HCT116 (cell line): ENCODE data around the gene LRBA.

Source experiments
- CEBPB ChIP-seq: IDR thresholded peaks from 2 replicates; pipeline ENCODE4 v1.6.1; 2012; ENCODE audit warnings: low read depth
- POLR2A ChIP-seq: IDR thresholded peaks from 2 replicates; pipeline ENCODE4 v1.7.0; 2011; ENCODE audit warnings: borderline replicate concordance; ENCODE audit not compliant: insufficient read depth, insufficient read length; ENCODE audit errors: extremely low read depth
- POLR2AphosphoS5 ChIP-seq: IDR thresholded peaks from 2 replicates; pipeline ENCODE4 v1.6.1; 2011; ENCODE audit warnings: mild to moderate bottlenecking, low read depth, low read length, moderate library complexity
- SRF ChIP-seq: IDR thresholded peaks from 2 replicates; pipeline ENCODE4 v1.6.1; 2012; ENCODE audit warnings: low read depth
- YY1 ChIP-seq: IDR thresholded peaks from 2 replicates; pipeline ENCODE4 v1.6.1; 2011; ENCODE audit warnings: low read length, low read depth, moderate library complexity, mild to moderate bottlenecking; ENCODE audit not compliant: insufficient replicate concordance; ENCODE audit errors: extremely low read depth
- TF ChIP-seq, protein P1 (sequence below), 3 experiments: fragments of 200-600 bp in 1 of 3; sonication (generic) in 1 of 3; IDR thresholded peaks in 2 of 3; conservative IDR thresholded peaks in 1 of 3; 2 replicates each; pipeline ENCODE4 v1.5.1; 2012 to 2017; ENCODE audit warnings: low read depth in 2 of 3, low read length in 2 of 3, antibody characterized with exemption in 1 of 3, borderline replicate concordance in 1 of 3, control low read depth in 1 of 3, mild to moderate bottlenecking in 1 of 3, mixed read lengths in 1 of 3, mixed run types in 1 of 3, moderate library complexity in 1 of 3; ENCODE audit not compliant: insufficient read depth in 1 of 3
- TF ChIP-seq, protein P2 (sequence below): IDR thresholded peaks from 2 replicates; pipeline ENCODE4 v1.6.1; 2012

GRCh38 chr4:150332086-150332485 lies 683.0 kb downstream of the LRBA start:
- no peak for TF ChIP-seq CEBPB
- TF ChIP-seq, protein P1, sequence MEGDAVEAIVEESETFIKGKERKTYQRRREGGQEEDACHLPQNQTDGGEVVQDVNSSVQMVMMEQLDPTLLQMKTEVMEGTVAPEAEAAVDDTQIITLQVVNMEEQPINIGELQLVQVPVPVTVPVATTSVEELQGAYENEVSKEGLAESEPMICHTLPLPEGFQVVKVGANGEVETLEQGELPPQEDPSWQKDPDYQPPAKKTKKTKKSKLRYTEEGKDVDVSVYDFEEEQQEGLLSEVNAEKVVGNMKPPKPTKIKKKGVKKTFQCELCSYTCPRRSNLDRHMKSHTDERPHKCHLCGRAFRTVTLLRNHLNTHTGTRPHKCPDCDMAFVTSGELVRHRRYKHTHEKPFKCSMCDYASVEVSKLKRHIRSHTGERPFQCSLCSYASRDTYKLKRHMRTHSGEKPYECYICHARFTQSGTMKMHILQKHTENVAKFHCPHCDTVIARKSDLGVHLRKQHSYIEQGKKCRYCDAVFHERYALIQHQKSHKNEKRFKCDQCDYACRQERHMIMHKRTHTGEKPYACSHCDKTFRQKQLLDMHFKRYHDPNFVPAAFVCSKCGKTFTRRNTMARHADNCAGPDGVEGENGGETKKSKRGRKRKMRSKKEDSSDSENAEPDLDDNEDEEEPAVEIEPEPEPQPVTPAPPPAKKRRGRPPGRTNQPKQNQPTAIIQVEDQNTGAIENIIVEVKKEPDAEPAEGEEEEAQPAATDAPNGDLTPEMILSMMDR (IDR thresholded peaks at IDR 0.05 in 2 of 3, conservative IDR thresholded peaks at IDR 0.05 in 1 of 3; ENCODE audit: borderline replicate concordance in 1 of 3, insufficient read depth in 1 of 3, low read depth in 2 of 3, low read length in 2 of 3): no peak
- TF ChIP-seq POLR2AphosphoS5: no peak
- no peak for TF ChIP-seq POLR2A
- TF ChIP-seq, protein P2, sequence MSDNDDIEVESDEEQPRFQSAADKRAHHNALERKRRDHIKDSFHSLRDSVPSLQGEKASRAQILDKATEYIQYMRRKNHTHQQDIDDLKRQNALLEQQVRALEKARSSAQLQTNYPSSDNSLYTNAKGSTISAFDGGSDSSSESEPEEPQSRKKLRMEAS: no peak
- TF ChIP-seq YY1: no peak
- no peak for TF ChIP-seq SRF
